Parathyroid adenoma (tissue), 2 donors: ENCODE measurements around the gene WNT9B.

Source experiments
- H2AFZ ChIP-seq: fragments of 300-600 bp; sonication (generic); one replicate; pipeline ENCODE4 v1.7.0; 2017; ENCODE audit warnings: antibody characterized with exemption, mild to moderate bottlenecking
- H3K27ac ChIP-seq: fragments of 300-600 bp; sonication (generic); one replicate; pipeline ENCODE4 v1.7.0; 2017
- H3K27me3 ChIP-seq: fragments of 300-600 bp; sonication (generic); one replicate; pipeline ENCODE4 v1.7.0; 2017; ENCODE audit warnings: low read length; ENCODE audit not compliant: control insufficient read depth, insufficient read depth
- H3K36me3 ChIP-seq: fragments of 300-600 bp; sonication (generic); one replicate; pipeline ENCODE4 v1.7.0; 2017; ENCODE audit warnings: low read length; ENCODE audit not compliant: control insufficient read depth, insufficient read depth
- H3K4me1 ChIP-seq: fragments of 300-600 bp; sonication (generic); one replicate; pipeline ENCODE4 v1.7.0; 2017; ENCODE audit warnings: control low read depth
- H3K4me2 ChIP-seq: fragments of 300-600 bp; sonication (generic); one replicate; pipeline ENCODE4 v1.7.0; 2017; ENCODE audit warnings: low read length
- H3K4me3 ChIP-seq: fragments of 300-600 bp; sonication (generic); one replicate; pipeline ENCODE4 v1.7.0; 2017; ENCODE audit warnings: low read depth, low read length
- H3K79me2 ChIP-seq: fragments of 300-600 bp; sonication (generic); one replicate; pipeline ENCODE4 v1.7.0; 2017; ENCODE audit warnings: control low read depth
- H3K9ac ChIP-seq: fragments of 300-600 bp; sonication (generic); one replicate; pipeline ENCODE4 v1.7.0; 2017; ENCODE audit warnings: mild to moderate bottlenecking
- H3K9me3 ChIP-seq: fragments of 300-600 bp; sonication (generic); one replicate; pipeline ENCODE4 v1.7.0; 2017; ENCODE audit warnings: low read length; ENCODE audit not compliant: control insufficient read depth
- CTCF ChIP-seq: fragments of 300-600 bp; sonication (generic); IDR thresholded peaks from one replicate; pipeline ENCODE4 v1.7.0; 2017; ENCODE audit warnings: antibody characterized with exemption, mild to moderate bottlenecking
- donor health status: primary hyperparathyroidism.

Gene WNT9B

GRCh38 chr17:46898364-46898763, 47.0 kb downstream of the WNT9B start:
- Histone ChIP-seq H3K27ac (no peak overlapping the region), H3K9ac (no peak overlapping the region), H2AFZ (no peak overlapping the region), H3K79me2 (no peaks in the 10 kb centered on the region), H3K4me3 (no peak overlapping the region), H3K27me3 (no peaks in the 10 kb centered on the region), H3K4me1 (no peaks in the 10 kb centered on the region), H3K36me3 (no peaks in the 10 kb centered on the region), H3K4me2 (no peak overlapping the region), H3K9me3 (no peaks in the 10 kb centered on the region)
- TF ChIP-seq CTCF, result no peak

- Histone ChIP-seq H3K36me3 (no peaks in the 10 kb centered on the region), H3K79me2 (no peaks in the 10 kb centered on the region), H3K27me3 (no peaks in the 10 kb centered on the region), H3K9me3 (no peaks in the 10 kb centered on the region), H3K4me3 (no peak overlapping the region), H3K4me1 (no peaks in the 10 kb centered on the region), H3K9ac (no peak overlapping the region), H3K27ac (no peak overlapping the region), H3K4me2 (no peak overlapping the region), H2AFZ (no peak overlapping the region)
- TF ChIP-seq CTCF, result no peak
Measured at GRCh38 chr17:46898860-46899259, 47.5 kb downstream of the WNT9B start.

GRCh38 chr17:46901291-46901690, 49.9 kb downstream of the WNT9B start:
- Histone ChIP-seq H3K9ac (no peak overlapping the region), H2AFZ (no peak overlapping the region), H3K4me1 (no peaks in the 10 kb centered on the region), H3K79me2 (no peaks in the 10 kb centered on the region), H3K4me2 (no peak overlapping the region), H3K27ac (no peak overlapping the region), H3K36me3 (no peaks in the 10 kb centered on the region), H3K27me3 (no peaks in the 10 kb centered on the region), H3K9me3 (no peaks in the 10 kb centered on the region), H3K4me3 (no peak overlapping the region)
- no peak for TF ChIP-seq CTCF

GRCh38 chr17:46903762-46904672, 52.6 kb downstream of the WNT9B start:
- H3K9me3 ChIP-seq, result no peaks in the 10 kb centered on the region
- no peak overlapping the region for H2AFZ ChIP-seq
- no peak overlapping the region for H3K4me3 ChIP-seq
- no peak overlapping the region for H3K27ac ChIP-seq
- H3K36me3 ChIP-seq, result no peaks in the 10 kb centered on the region
- H3K9ac ChIP-seq, result no peak overlapping the region
- H3K27me3 ChIP-seq, result no peaks in the 10 kb centered on the region
- no peak for TF ChIP-seq CTCF
- no peak overlapping the region for H3K4me2 ChIP-seq
- no peaks in the 10 kb centered on the region for H3K4me1 ChIP-seq
- no peaks in the 10 kb centered on the region for H3K79me2 ChIP-seq
